ENCODE measurements around the gene SNAP23. TPM values are rescaled to one million over a fixed set of nuclear protein-coding genes. Genes with fewer than 3 reads are reported as not detected.

Gene SNAP23
- total RNA-seq, 1 experiment from 2014 or later = 68.3 TPM

DNA sequence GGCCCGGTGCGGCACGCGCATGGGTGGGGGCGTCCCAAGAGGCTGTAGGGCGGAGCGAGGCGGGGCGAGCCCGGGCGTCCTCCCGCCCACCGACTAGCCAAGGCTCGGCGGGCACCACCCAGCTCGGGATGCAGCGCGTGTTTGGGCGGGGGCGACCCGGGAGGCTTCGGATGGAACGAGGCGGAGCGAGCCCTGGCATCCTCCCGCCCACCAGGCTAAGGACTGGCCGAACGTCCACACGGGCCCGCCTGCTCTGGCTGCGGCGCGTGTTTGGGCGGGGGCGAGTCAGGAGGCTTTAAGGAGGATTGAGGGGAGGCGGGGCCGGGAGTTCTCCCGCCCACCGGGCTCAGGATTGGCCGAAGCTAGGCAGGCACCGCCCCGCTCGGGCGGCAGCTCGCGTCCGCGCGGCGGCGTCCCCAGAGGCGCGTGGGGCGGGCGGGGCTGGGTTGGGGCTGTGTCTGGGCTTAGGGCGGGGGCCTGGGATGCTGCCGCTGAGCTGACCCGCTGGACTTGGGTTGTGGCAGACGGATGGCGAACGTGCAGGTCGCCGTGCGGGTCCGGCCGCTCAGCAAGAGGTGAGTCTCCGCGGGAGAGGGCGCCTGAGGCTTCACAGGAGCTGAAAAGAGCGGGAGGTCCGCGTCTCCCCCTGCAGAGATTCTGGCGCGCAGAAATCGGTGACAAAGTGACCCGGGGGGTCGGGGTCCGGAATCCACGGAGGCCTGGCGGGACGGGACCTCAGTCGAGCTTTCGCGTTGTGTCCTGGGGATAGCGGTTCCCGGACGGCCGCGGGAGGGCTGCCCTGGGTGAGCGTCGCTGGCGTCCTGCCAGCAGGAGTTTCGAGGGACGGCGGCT, 80.0 kb downstream of the SNAP23 start, which contains the start of gene STARD9 (continued):
- TF ChIP-seq ZNF232 (CRISPR knock-in tag; IDR thresholded peaks at IDR 0.05) = peak; percentile 91
- 0 out of 2 replicates have a peak, but pooled peaks have one; percentile 27 for TF ChIP-seq RELA (CRISPR knock-in tag; IDR thresholded peaks at IDR 0.05; ENCODE audit: borderline replicate concordance)
- no peak for TF ChIP-seq KAT7 (CRISPR knock-in tag; IDR thresholded peaks at IDR 0.05; ENCODE audit: borderline replicate concordance)
- no peak for TF ChIP-seq ESRRA (CRISPR knock-in tag; IDR thresholded peaks at IDR 0.05; ENCODE audit: borderline replicate concordance)
- no peak for TF ChIP-seq NR3C1 (CRISPR knock-in tag; conservative IDR thresholded peaks at IDR 0.05; ENCODE audit: low read depth)
- TF ChIP-seq TEAD1 (CRISPR knock-in tag; IDR thresholded peaks at IDR 0.05) = peak; percentile 88
- TF ChIP-seq ZBTB21 (CRISPR knock-in tag; IDR thresholded peaks at IDR 0.05; ENCODE audit: borderline replicate concordance) = no peak; the same call in 1 of the 2 replicates
- TF ChIP-seq GTF2I (CRISPR knock-in tag; conservative IDR thresholded peaks at IDR 0.05) = no peak
- 0 out of 2 replicates have a peak, but pooled peaks have one; percentile 31 for TF ChIP-seq ZNF219 (CRISPR knock-in tag; IDR thresholded peaks at IDR 0.05; ENCODE audit: borderline replicate concordance)
- TF ChIP-seq, protein P1, sequence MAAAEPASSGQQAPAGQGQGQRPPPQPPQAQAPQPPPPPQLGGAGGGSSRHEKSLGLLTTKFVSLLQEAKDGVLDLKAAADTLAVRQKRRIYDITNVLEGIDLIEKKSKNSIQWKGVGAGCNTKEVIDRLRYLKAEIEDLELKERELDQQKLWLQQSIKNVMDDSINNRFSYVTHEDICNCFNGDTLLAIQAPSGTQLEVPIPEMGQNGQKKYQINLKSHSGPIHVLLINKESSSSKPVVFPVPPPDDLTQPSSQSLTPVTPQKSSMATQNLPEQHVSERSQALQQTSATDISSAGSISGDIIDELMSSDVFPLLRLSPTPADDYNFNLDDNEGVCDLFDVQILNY (CRISPR knock-in tag; IDR thresholded peaks at IDR 0.05) = peak; percentile 28; the same call in 1 of the 2 replicates
- peak; percentile 85 for TF ChIP-seq ETV6 (CRISPR knock-in tag; IDR thresholded peaks at IDR 0.05)
- no peak for TF ChIP-seq NFATC4 (CRISPR knock-in tag; IDR thresholded peaks at IDR 0.05)
- TF ChIP-seq, protein P2, sequence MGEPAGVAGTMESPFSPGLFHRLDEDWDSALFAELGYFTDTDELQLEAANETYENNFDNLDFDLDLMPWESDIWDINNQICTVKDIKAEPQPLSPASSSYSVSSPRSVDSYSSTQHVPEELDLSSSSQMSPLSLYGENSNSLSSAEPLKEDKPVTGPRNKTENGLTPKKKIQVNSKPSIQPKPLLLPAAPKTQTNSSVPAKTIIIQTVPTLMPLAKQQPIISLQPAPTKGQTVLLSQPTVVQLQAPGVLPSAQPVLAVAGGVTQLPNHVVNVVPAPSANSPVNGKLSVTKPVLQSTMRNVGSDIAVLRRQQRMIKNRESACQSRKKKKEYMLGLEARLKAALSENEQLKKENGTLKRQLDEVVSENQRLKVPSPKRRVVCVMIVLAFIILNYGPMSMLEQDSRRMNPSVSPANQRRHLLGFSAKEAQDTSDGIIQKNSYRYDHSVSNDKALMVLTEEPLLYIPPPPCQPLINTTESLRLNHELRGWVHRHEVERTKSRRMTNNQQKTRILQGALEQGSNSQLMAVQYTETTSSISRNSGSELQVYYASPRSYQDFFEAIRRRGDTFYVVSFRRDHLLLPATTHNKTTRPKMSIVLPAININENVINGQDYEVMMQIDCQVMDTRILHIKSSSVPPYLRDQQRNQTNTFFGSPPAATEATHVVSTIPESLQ (CRISPR knock-in tag; IDR thresholded peaks at IDR 0.05) = no peak
- TF ChIP-seq, protein P3, sequence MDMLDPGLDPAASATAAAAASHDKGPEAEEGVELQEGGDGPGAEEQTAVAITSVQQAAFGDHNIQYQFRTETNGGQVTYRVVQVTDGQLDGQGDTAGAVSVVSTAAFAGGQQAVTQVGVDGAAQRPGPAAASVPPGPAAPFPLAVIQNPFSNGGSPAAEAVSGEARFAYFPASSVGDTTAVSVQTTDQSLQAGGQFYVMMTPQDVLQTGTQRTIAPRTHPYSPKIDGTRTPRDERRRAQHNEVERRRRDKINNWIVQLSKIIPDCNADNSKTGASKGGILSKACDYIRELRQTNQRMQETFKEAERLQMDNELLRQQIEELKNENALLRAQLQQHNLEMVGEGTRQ (CRISPR knock-in tag; IDR thresholded peaks at IDR 0.05) = peak; percentile 58; the same call in 1 of the 2 replicates
- TF ChIP-seq, protein P4, sequence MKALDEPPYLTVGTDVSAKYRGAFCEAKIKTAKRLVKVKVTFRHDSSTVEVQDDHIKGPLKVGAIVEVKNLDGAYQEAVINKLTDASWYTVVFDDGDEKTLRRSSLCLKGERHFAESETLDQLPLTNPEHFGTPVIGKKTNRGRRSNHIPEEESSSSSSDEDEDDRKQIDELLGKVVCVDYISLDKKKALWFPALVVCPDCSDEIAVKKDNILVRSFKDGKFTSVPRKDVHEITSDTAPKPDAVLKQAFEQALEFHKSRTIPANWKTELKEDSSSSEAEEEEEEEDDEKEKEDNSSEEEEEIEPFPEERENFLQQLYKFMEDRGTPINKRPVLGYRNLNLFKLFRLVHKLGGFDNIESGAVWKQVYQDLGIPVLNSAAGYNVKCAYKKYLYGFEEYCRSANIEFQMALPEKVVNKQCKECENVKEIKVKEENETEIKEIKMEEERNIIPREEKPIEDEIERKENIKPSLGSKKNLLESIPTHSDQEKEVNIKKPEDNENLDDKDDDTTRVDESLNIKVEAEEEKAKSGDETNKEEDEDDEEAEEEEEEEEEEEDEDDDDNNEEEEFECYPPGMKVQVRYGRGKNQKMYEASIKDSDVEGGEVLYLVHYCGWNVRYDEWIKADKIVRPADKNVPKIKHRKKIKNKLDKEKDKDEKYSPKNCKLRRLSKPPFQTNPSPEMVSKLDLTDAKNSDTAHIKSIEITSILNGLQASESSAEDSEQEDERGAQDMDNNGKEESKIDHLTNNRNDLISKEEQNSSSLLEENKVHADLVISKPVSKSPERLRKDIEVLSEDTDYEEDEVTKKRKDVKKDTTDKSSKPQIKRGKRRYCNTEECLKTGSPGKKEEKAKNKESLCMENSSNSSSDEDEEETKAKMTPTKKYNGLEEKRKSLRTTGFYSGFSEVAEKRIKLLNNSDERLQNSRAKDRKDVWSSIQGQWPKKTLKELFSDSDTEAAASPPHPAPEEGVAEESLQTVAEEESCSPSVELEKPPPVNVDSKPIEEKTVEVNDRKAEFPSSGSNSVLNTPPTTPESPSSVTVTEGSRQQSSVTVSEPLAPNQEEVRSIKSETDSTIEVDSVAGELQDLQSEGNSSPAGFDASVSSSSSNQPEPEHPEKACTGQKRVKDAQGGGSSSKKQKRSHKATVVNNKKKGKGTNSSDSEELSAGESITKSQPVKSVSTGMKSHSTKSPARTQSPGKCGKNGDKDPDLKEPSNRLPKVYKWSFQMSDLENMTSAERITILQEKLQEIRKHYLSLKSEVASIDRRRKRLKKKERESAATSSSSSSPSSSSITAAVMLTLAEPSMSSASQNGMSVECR (CRISPR knock-in tag; IDR thresholded peaks at IDR 0.05; ENCODE audit: borderline replicate concordance) = 0 out of 2 replicates have a peak, but pooled peaks have one; percentile 24
- TF ChIP-seq, protein P5, sequence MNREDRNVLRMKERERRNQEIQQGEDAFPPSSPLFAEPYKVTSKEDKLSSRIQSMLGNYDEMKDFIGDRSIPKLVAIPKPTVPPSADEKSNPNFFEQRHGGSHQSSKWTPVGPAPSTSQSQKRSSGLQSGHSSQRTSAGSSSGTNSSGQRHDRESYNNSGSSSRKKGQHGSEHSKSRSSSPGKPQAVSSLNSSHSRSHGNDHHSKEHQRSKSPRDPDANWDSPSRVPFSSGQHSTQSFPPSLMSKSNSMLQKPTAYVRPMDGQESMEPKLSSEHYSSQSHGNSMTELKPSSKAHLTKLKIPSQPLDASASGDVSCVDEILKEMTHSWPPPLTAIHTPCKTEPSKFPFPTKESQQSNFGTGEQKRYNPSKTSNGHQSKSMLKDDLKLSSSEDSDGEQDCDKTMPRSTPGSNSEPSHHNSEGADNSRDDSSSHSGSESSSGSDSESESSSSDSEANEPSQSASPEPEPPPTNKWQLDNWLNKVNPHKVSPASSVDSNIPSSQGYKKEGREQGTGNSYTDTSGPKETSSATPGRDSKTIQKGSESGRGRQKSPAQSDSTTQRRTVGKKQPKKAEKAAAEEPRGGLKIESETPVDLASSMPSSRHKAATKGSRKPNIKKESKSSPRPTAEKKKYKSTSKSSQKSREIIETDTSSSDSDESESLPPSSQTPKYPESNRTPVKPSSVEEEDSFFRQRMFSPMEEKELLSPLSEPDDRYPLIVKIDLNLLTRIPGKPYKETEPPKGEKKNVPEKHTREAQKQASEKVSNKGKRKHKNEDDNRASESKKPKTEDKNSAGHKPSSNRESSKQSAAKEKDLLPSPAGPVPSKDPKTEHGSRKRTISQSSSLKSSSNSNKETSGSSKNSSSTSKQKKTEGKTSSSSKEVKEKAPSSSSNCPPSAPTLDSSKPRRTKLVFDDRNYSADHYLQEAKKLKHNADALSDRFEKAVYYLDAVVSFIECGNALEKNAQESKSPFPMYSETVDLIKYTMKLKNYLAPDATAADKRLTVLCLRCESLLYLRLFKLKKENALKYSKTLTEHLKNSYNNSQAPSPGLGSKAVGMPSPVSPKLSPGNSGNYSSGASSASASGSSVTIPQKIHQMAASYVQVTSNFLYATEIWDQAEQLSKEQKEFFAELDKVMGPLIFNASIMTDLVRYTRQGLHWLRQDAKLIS (CRISPR knock-in tag; IDR thresholded peaks at IDR 0.05; ENCODE audit: borderline replicate concordance) = no peak
- no peak for TF ChIP-seq TCF7 (CRISPR knock-in tag; IDR thresholded peaks at IDR 0.05; ENCODE audit: low read depth)
- TF ChIP-seq ZNF423 (CRISPR knock-in tag; IDR thresholded peaks at IDR 0.05) = no peak
- TF ChIP-seq, protein P6, sequence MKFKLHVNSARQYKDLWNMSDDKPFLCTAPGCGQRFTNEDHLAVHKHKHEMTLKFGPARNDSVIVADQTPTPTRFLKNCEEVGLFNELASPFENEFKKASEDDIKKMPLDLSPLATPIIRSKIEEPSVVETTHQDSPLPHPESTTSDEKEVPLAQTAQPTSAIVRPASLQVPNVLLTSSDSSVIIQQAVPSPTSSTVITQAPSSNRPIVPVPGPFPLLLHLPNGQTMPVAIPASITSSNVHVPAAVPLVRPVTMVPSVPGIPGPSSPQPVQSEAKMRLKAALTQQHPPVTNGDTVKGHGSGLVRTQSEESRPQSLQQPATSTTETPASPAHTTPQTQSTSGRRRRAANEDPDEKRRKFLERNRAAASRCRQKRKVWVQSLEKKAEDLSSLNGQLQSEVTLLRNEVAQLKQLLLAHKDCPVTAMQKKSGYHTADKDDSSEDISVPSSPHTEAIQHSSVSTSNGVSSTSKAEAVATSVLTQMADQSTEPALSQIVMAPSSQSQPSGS (CRISPR knock-in tag; IDR thresholded peaks at IDR 0.05; ENCODE audit: borderline replicate concordance, low read depth) = no peak
- TF ChIP-seq ZNF317 (CRISPR knock-in tag; IDR thresholded peaks at IDR 0.05; ENCODE audit: borderline replicate concordance, low read depth) = peak; percentile 54; the same call in 1 of the 2 replicates
- 0 out of 2 replicates have a peak, but pooled peaks have one; percentile 44 for TF ChIP-seq SMAD3 (CRISPR knock-in tag; IDR thresholded peaks at IDR 0.05; ENCODE audit: borderline replicate concordance)
- TF ChIP-seq, protein P7, sequence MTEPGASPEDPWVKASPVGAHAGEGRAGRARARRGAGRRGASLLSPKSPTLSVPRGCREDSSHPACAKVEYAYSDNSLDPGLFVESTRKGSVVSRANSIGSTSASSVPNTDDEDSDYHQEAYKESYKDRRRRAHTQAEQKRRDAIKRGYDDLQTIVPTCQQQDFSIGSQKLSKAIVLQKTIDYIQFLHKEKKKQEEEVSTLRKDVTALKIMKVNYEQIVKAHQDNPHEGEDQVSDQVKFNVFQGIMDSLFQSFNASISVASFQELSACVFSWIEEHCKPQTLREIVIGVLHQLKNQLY (CRISPR knock-in tag; IDR thresholded peaks at IDR 0.05) = no peak
- TF ChIP-seq ZNF263 (CRISPR knock-in tag; IDR thresholded peaks at IDR 0.05; ENCODE audit: low read depth) = no peak
